SU-DHL-6 (cell line): Measurements from ENCODE around the gene PRXL2B.

ENCODE experiments used
- H2AFZ ChIP-seq: fragments of 200-600 bp; sonication (generic); 2 replicates; pipeline ENCODE4 v1.6.1; 2014; ENCODE audit warnings: low read depth, mild to moderate bottlenecking, moderate library complexity, mixed read lengths, antibody characterized with exemption, low read length; ENCODE audit not compliant: severe bottlenecking
- H3F3A ChIP-seq: fragments of 200-600 bp; shearing (Covaris generic); 2 replicates; pipeline ENCODE4 v1.6.0; 2016; ENCODE audit warnings: antibody characterized with exemption, mild to moderate bottlenecking; ENCODE audit not compliant: insufficient read depth
- H3K27ac ChIP-seq: fragments of 200-600 bp; sonication (generic); 2 replicates; pipeline ENCODE4 v1.5.1; 2016; ENCODE audit warnings: low read depth, mild to moderate bottlenecking, low read length, moderate library complexity, mixed read lengths
- H3K27me3 ChIP-seq: fragments of 200-600 bp; sonication (generic), shearing (Covaris generic); 2 replicates; pipeline ENCODE4 v1.6.0; 2014; ENCODE audit warnings: mild to moderate bottlenecking, low read length
- H3K36me3 ChIP-seq: fragments of 200-600 bp; sonication (generic); 2 replicates; pipeline ENCODE4 v1.6.1; 2014; ENCODE audit warnings: mild to moderate bottlenecking, low read length, mixed read lengths
- H3K4me2 ChIP-seq: fragments of 300-600, 200-600 bp; shearing (Covaris generic), sonication (generic); 2 replicates; pipeline ENCODE4 v1.6.0; 2014; ENCODE audit warnings: low read length, low read depth, mild to moderate bottlenecking; ENCODE audit not compliant: poor library complexity, severe bottlenecking
- H3K4me3 ChIP-seq: fragments of 200-600 bp; sonication (generic); 2 replicates; pipeline ENCODE4 v1.5.1; 2014; ENCODE audit warnings: antibody characterized with exemption, low read length, mild to moderate bottlenecking, mixed read lengths; ENCODE audit not compliant: insufficient read depth, poor library complexity, severe bottlenecking
- H3K79me2 ChIP-seq: fragments of 200-600 bp; sonication (generic); 2 replicates; pipeline ENCODE4 v1.6.1; 2014; ENCODE audit warnings: mild to moderate bottlenecking, low read length, moderate library complexity; ENCODE audit not compliant: insufficient read depth
- H3K9ac ChIP-seq: fragments of 200-600 bp; sonication (generic); 2 replicates; pipeline ENCODE4 v1.7.0; 2014; ENCODE audit warnings: mild to moderate bottlenecking, low read length
- H3K9me2 ChIP-seq: fragments of 200-600 bp; sonication (generic); replicated peaks from 2 replicates; pipeline ENCODE4 v1.6.1; 2014; ENCODE audit warnings: low read length; ENCODE audit not compliant: insufficient read depth
- H3K9me3 ChIP-seq: fragments of 200-600 bp; sonication (generic); 2 replicates; pipeline ENCODE4 v1.6.1; 2014; ENCODE audit warnings: low read length, mixed read lengths; ENCODE audit not compliant: insufficient read depth
- H4K20me1 ChIP-seq: fragments of 200-600 bp; sonication (generic); 2 replicates; pipeline ENCODE4 v1.6.1; 2014; ENCODE audit warnings: low read depth, mild to moderate bottlenecking, antibody characterized with exemption, low read length, moderate library complexity, mixed read lengths
- EZH2phosphoT487 ChIP-seq: fragments of 200-600 bp; sonication (generic), shearing (Covaris generic); conservative IDR thresholded peaks from 2 replicates; pipeline ENCODE4 v1.6.1; 2018; ENCODE audit warnings: mild to moderate bottlenecking, antibody characterized with exemption, low read length, moderate library complexity, mixed read lengths
- TF ChIP-seq, protein P1 (sequence below): fragments of 200-600 bp; sonication (generic); IDR thresholded peaks from one replicate; pipeline ENCODE4 v1.5.1; 2017; ENCODE audit warnings: antibody characterized with exemption, mild to moderate bottlenecking, low read length, moderate library complexity; ENCODE audit not compliant: insufficient read depth, poor library complexity, severe bottlenecking

The PRXL2B gene

GRCh38 chr1:2544093-2544874 lies 42.3 kb upstream of the PRXL2B start:
- no peak overlapping the region for H3K4me2 ChIP-seq
- H3K36me3 ChIP-seq, result no peaks in the 10 kb centered on the region
- H3K79me2 ChIP-seq, result no peaks in the 10 kb centered on the region
- TF ChIP-seq EZH2phosphoT487, result no peak
- TF ChIP-seq, protein P1, sequence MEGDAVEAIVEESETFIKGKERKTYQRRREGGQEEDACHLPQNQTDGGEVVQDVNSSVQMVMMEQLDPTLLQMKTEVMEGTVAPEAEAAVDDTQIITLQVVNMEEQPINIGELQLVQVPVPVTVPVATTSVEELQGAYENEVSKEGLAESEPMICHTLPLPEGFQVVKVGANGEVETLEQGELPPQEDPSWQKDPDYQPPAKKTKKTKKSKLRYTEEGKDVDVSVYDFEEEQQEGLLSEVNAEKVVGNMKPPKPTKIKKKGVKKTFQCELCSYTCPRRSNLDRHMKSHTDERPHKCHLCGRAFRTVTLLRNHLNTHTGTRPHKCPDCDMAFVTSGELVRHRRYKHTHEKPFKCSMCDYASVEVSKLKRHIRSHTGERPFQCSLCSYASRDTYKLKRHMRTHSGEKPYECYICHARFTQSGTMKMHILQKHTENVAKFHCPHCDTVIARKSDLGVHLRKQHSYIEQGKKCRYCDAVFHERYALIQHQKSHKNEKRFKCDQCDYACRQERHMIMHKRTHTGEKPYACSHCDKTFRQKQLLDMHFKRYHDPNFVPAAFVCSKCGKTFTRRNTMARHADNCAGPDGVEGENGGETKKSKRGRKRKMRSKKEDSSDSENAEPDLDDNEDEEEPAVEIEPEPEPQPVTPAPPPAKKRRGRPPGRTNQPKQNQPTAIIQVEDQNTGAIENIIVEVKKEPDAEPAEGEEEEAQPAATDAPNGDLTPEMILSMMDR, result no peak
- no peaks in the 10 kb centered on the region for H3F3A ChIP-seq
- H2AFZ ChIP-seq, result no peak overlapping the region
- no peak overlapping the region for H3K27ac ChIP-seq
- H3K27me3 ChIP-seq, result no peaks in the 10 kb centered on the region
- no peak overlapping the region for H3K4me3 ChIP-seq
- H4K20me1 ChIP-seq, result no peaks in the 10 kb centered on the region
- H3K9me3 ChIP-seq, result no peaks in the 10 kb centered on the region
- no peaks in the 10 kb centered on the region for H3K9me2 ChIP-seq
- no peak overlapping the region for H3K9ac ChIP-seq

GRCh38 chr1:2544875-2545640 lies 41.5 kb upstream of the PRXL2B start:
- no peaks in the 10 kb centered on the region for H3K36me3 ChIP-seq
- H3K4me2 ChIP-seq, result no peak overlapping the region
- H3K9me2 ChIP-seq, result no peaks in the 10 kb centered on the region
- no peak overlapping the region for H3K4me3 ChIP-seq
- TF ChIP-seq, protein P1, result no peak
- TF ChIP-seq EZH2phosphoT487, result no peak
- H2AFZ ChIP-seq, result no peak overlapping the region
- no peaks in the 10 kb centered on the region for H4K20me1 ChIP-seq
- H3K27me3 ChIP-seq, result no peaks in the 10 kb centered on the region
- no peaks in the 10 kb centered on the region for H3K79me2 ChIP-seq
- no peaks in the 10 kb centered on the region for H3K9me3 ChIP-seq
- H3K27ac ChIP-seq, result no peak overlapping the region
- no peak overlapping the region for H3K9ac ChIP-seq
- H3F3A ChIP-seq, result no peaks in the 10 kb centered on the region

GRCh38 chr1:2545754-2546514 lies 40.6 kb upstream of the PRXL2B start:
- Histone ChIP-seq H3K9me3 (no peaks in the 10 kb centered on the region), H4K20me1 (no peaks in the 10 kb centered on the region), H3K9ac (peak overlapping the region; percentile 50; the same call in 1 of the 2 replicates), H3K27me3 (no peaks in the 10 kb centered on the region), H3K4me2 (peak overlapping the region; percentile 57), H3K79me2 (no peaks in the 10 kb centered on the region), H3K36me3 (no peaks in the 10 kb centered on the region), H3F3A (no peaks in the 10 kb centered on the region), H3K4me3 (peak overlapping the region; percentile 43), H3K27ac (no peak overlapping the region), H3K9me2 (no peaks in the 10 kb centered on the region), H2AFZ (no peak overlapping the region)
- no peak for TF ChIP-seq EZH2phosphoT487
